Measurements from ENCODE around the gene PTEN.
A peak's percentile ranks its signal among the peaks of the same experiment; 100 is the strongest.
"Not testable (repeated sequence)": the region's sequence is repeated elsewhere in the genome, so short reads cannot be mapped to it uniquely, and the experiment has no call there.

Gene PTEN

DNA sequence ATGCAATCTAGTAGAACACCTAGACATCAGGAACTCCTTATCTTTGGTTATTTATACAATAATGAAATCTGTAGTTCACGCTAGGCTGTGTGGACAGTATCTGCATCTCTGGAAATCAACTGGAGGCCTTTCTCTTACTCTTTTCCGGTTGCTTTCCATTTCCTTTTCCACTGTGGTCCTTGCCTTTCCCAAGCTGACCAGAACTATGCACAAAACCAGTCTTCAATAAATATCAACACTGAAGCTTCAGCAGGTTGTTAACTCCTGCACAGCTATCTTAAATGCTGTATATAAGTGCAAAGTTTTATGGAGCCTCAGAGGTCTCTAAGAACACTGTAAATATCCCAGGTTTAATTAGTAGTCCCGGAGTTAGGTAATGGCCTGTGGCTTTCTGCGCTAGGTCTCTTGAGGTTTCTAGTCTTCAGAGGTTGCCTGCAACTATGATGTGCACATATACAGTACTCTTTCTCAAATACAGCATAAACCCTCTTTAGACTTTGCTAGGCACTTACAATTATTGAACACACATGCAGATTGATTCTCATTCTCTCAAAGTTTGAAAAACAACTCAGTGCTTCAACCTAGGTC, 2.5 kb upstream of the PTEN start:
- H3K27ac ChIP-seq = peak overlapping the region; percentile 97
- peak overlapping the region; percentile 90 for H3K4me3 ChIP-seq
- H3K9ac ChIP-seq = peak overlapping the region; percentile 99

GRCh38 chr10:87861566-87861952, 1.9 kb upstream of the PTEN start:
- peak overlapping the region; percentile 99 for H3K9ac ChIP-seq
- H3K27ac ChIP-seq = peak overlapping the region; percentile 97
- H3K4me3 ChIP-seq = peak overlapping the region; percentile 90

More for the DNA sequence above, 2.5 kb upstream of the PTEN start:
- Histone ChIP-seq H3K27me3 (no peaks in the 10 kb centered on the region), H3K36me3 (no peaks in the 10 kb centered on the region), H3K4me2 (peak overlapping the region; percentile 95), H3K9me3 (peaks cover 3% of the 10 kb centered on the region; the same call in 1 of the 2 replicates), H4K20me1 (peaks cover 23% of the 10 kb centered on the region), H3K4me1 (peaks cover 22% of the 10 kb centered on the region)
- TF ChIP-seq Cebpa-rat (IDR thresholded peaks at IDR 0.05) = no peak

GRCh38 chr10:87861953-87862678, 1.3 kb upstream of the PTEN start:
- Histone ChIP-seq H3K4me3 (peak overlapping the region; percentile 90), H3K4me1 (peaks cover 22% of the 10 kb centered on the region), H3K27me3 (no peaks in the 10 kb centered on the region), H3K27ac (peak overlapping the region; percentile 97), H3K36me3 (no peaks in the 10 kb centered on the region), H3K9ac (peak overlapping the region; percentile 99), H3K4me2 (peak overlapping the region; percentile 95), H4K20me1 (peaks cover 35% of the 10 kb centered on the region), H3K9me3 (no peaks in the 10 kb centered on the region)
- TF ChIP-seq Cebpa-rat (IDR thresholded peaks at IDR 0.05) = peak; percentile 47; the same call in 1 of the 2 replicates

More at GRCh38 chr10:87861566-87861952, 1.9 kb upstream of the PTEN start:
- Histone ChIP-seq H3K4me1 (peaks cover 22% of the 10 kb centered on the region), H3K9me3 (peaks cover under 1% of the 10 kb centered on the region; the same call in 1 of the 2 replicates), H3K4me2 (peak overlapping the region; percentile 95), H3K36me3 (no peaks in the 10 kb centered on the region), H4K20me1 (peaks cover 29% of the 10 kb centered on the region), H3K27me3 (no peaks in the 10 kb centered on the region)
- no peak for TF ChIP-seq Cebpa-rat (IDR thresholded peaks at IDR 0.05)

GRCh38 chr10:87862679-87863052, 759 bp upstream of the PTEN start:
- H3K4me2 ChIP-seq = peak overlapping the region; percentile 95
- peak overlapping the region; percentile 99 for H3K9ac ChIP-seq
- no peak for TF ChIP-seq Cebpa-rat (IDR thresholded peaks at IDR 0.05)
- no peaks in the 10 kb centered on the region for H3K9me3 ChIP-seq
- peak overlapping the region; percentile 90 for H3K4me3 ChIP-seq
- no peaks in the 10 kb centered on the region for H3K36me3 ChIP-seq
- H3K27ac ChIP-seq = peak overlapping the region; percentile 97
- peaks cover 40% of the 10 kb centered on the region for H4K20me1 ChIP-seq
- peaks cover 22% of the 10 kb centered on the region for H3K4me1 ChIP-seq
- no peaks in the 10 kb centered on the region for H3K27me3 ChIP-seq

DNA sequence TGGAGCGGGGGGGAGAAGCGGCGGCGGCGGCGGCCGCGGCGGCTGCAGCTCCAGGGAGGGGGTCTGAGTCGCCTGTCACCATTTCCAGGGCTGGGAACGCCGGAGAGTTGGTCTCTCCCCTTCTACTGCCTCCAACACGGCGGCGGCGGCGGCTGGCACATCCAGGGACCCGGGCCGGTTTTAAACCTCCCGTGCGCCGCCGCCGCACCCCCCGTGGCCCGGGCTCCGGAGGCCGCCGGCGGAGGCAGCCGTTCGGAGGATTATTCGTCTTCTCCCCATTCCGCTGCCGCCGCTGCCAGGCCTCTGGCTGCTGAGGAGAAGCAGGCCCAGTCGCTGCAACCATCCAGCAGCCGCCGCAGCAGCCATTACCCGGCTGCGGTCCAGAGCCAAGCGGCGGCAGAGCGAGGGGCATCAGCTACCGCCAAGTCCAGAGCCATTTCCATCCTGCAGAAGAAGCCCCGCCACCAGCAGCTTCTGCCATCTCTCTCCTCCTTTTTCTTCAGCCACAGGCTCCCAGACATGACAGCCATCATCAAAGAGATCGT, 598 bp downstream of the PTEN start:
- Histone ChIP-seq H3K4me2 (peak overlapping the region; percentile 85), H4K20me1 (peaks cover 54% of the 10 kb centered on the region), H3K4me1 (peaks cover 26% of the 10 kb centered on the region), H3K9ac (peak overlapping the region; percentile 99), H3K4me3 (peak overlapping the region; percentile 90), H3K27ac (peak overlapping the region; percentile 97)
- H3K27me3 ChIP-seq, H3K36me3 ChIP-seq, H3K9me3 ChIP-seq: not testable (repeated sequence)

GRCh38 chr10:87864496-87865059, 1.2 kb downstream of the PTEN start:
- peak overlapping the region; percentile 97 for H3K27ac ChIP-seq
- no peaks in the 10 kb centered on the region for H3K36me3 ChIP-seq
- peaks cover 59% of the 10 kb centered on the region for H4K20me1 ChIP-seq
- peaks cover 31% of the 10 kb centered on the region for H3K4me1 ChIP-seq
- no peaks in the 10 kb centered on the region for H3K27me3 ChIP-seq
- peak overlapping the region; percentile 99 for H3K9ac ChIP-seq
- peak overlapping the region; percentile 90 for H3K4me3 ChIP-seq
- TF ChIP-seq Cebpa-rat (IDR thresholded peaks at IDR 0.05) = no peak
- H3K4me2 ChIP-seq = peak overlapping the region; percentile 85
- H3K9me3 ChIP-seq = no peaks in the 10 kb centered on the region

DNA sequence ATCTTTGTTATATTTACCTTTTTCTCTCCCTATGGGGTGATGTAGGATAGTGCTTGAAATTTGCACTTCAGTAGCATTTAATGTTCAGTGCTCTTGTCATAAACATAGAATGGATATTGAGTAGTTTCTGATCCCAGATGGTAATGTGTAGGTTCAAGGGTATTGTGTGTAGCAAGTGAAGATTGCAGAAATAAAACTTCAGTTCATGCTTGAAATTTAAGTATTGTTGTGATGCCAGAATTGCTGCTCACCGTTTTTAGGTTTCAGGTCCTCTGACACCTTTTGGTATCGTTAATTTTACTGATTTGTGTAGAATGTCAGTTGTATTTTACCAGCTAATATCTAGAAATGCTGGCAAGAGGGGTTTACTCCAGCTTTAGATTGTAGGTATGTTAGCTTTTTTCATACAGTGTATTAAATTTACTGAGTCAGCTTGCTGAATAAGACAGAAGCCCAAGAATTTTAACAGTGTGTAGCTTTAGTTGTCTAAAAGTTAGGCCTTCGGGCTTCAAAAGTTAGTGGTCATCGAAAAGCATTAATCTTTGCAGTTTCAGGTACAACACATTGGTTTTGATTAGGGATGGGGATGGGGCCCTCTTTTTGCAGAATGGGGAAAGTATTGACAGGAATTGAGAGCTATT, 1.9 kb downstream of the PTEN start:
- Histone ChIP-seq H3K4me3 (peak overlapping the region; percentile 90), H3K9ac (peak overlapping the region; percentile 99), H4K20me1 (peaks cover 67% of the 10 kb centered on the region), H3K4me1 (peaks cover 31% of the 10 kb centered on the region), H3K27ac (peak overlapping the region; percentile 97), H3K4me2 (peak overlapping the region; percentile 85), H3K9me3 (no peaks in the 10 kb centered on the region), H3K27me3 (no peaks in the 10 kb centered on the region), H3K36me3 (no peaks in the 10 kb centered on the region)
- TF ChIP-seq Cebpa-rat (IDR thresholded peaks at IDR 0.05) = no peak

DNA sequence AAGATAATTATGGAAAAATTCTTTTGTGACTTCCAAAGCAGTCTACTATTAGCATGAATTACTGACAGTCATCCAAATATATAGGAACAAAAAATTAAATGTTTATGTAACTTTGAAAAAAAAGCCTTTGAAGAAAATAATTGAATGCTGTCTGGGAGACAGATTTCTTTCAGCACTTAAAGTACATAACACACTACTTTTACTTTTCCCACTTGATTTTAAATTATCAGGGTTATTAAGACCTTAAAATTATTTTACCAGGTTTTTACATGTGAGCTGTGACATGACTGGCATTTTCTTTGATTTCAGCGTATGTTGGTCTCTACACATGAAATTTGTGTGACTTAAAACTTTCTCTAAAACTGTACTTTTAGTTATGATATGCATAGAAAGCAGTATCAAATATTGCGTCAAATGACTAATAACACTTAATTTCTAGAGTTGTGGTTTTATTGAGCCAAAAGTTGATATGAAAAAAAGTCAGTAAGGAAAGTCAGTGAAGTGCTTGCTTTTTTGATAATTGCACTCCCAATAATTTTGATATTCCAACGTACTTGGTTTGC, 3.1 kb downstream of the PTEN start:
- H4K20me1 ChIP-seq = peaks cover 78% of the 10 kb centered on the region
- H3K4me3 ChIP-seq = peak overlapping the region; percentile 90
- H3K9ac ChIP-seq = peak overlapping the region; percentile 99
- peaks cover 31% of the 10 kb centered on the region for H3K4me1 ChIP-seq
- no peaks in the 10 kb centered on the region for H3K9me3 ChIP-seq
- peak overlapping the region; percentile 85 for H3K4me2 ChIP-seq
- H3K27me3 ChIP-seq = no peaks in the 10 kb centered on the region
- H3K36me3 ChIP-seq = peaks cover 2% of the 10 kb centered on the region; the same call in 1 of the 2 replicates
- H3K27ac ChIP-seq = peak overlapping the region; percentile 97
- no peak for TF ChIP-seq Cebpa-rat (IDR thresholded peaks at IDR 0.05)

- peaks cover 33% of the 10 kb centered on the region for H3K4me1 ChIP-seq
- H3K27ac ChIP-seq = peak overlapping the region; percentile 97
- no peaks in the 10 kb centered on the region for H3K9me3 ChIP-seq
- peaks cover 7% of the 10 kb centered on the region; the same call in 1 of the 2 replicates for H3K36me3 ChIP-seq
- H3K9ac ChIP-seq = peak overlapping the region; percentile 99
- TF ChIP-seq Cebpa-rat (IDR thresholded peaks at IDR 0.05) = no peak
- peak overlapping the region; percentile 85 for H3K4me2 ChIP-seq
- H3K27me3 ChIP-seq = no peaks in the 10 kb centered on the region
- H3K4me3 ChIP-seq = peak overlapping the region; percentile 90
- peaks cover 88% of the 10 kb centered on the region for H4K20me1 ChIP-seq
Observed at GRCh38 chr10:87867453-87867852, 4.0 kb downstream of the PTEN start.
